ENCODE results near the gene BUD23. TPM values are rescaled to one million over a fixed set of nuclear protein-coding genes. Genes with fewer than 3 reads are reported as not detected.

The BUD23 gene
- total and polyA plus RNA-seq, 8 donors = 17.4 to 71.9 (median 44.2) TPM

GRCh38 chr7:73669288-73669701 is 14.1 kb upstream of the BUD23 start:
- peak in 1 of 2 donors; percentile 39 for DNase-seq
- WGBS, 5 donors = 68 to 82% (median 74%) methylated on average over 7 to 19 of the region's 19 CpGs
- H3K27me3 ChIP-seq = peaks cover 0 to 15% (median 5%) of the 10 kb centered on the region in 3 donors
- intact Hi-C loops (cut with DNase I; ENCODE audit: low total_unique reads) = no loop called here
- H3K4me3 ChIP-seq = peak overlapping the region in 1 of 4 donors; percentile 64
- no peaks in the 10 kb centered on the region for H3K9me3 ChIP-seq
- no peak for TF ChIP-seq POLR2A (IDR thresholded peaks at IDR 0.05)
- TF ChIP-seq, protein P1, sequence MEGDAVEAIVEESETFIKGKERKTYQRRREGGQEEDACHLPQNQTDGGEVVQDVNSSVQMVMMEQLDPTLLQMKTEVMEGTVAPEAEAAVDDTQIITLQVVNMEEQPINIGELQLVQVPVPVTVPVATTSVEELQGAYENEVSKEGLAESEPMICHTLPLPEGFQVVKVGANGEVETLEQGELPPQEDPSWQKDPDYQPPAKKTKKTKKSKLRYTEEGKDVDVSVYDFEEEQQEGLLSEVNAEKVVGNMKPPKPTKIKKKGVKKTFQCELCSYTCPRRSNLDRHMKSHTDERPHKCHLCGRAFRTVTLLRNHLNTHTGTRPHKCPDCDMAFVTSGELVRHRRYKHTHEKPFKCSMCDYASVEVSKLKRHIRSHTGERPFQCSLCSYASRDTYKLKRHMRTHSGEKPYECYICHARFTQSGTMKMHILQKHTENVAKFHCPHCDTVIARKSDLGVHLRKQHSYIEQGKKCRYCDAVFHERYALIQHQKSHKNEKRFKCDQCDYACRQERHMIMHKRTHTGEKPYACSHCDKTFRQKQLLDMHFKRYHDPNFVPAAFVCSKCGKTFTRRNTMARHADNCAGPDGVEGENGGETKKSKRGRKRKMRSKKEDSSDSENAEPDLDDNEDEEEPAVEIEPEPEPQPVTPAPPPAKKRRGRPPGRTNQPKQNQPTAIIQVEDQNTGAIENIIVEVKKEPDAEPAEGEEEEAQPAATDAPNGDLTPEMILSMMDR (IDR thresholded peaks at IDR 0.05) = no peak
- TF ChIP-seq POLR2AphosphoS5 (IDR thresholded peaks at IDR 0.05) = no peak
- no peak for TF ChIP-seq EP300 (IDR thresholded peaks at IDR 0.05)
- no peak overlapping the region for H3K27ac ChIP-seq
- H3K36me3 ChIP-seq = no peaks in the 10 kb centered on the region
- peaks cover 18 to 27% (median 22%) of the 10 kb centered on the region in 4 donors for H3K4me1 ChIP-seq

GRCh38 chr7:73669858-73670385 is 13.5 kb upstream of the BUD23 start:
- 79 to 92% (median 84%) methylated on average over 12 of the region's 12 CpGs for WGBS, 5 donors
- Histone ChIP-seq H3K36me3 (no peaks in the 10 kb centered on the region), H3K27ac (no peak overlapping the region), H3K4me1 (peaks cover 18 to 27% (median 22%) of the 10 kb centered on the region in 4 donors), H3K9me3 (no peaks in the 10 kb centered on the region), H3K27me3 (peaks cover 0 to 15% (median 5%) of the 10 kb centered on the region in 3 donors), H3K4me3 (no peak overlapping the region)
- no peak for TF ChIP-seq POLR2A (IDR thresholded peaks at IDR 0.05)
- no peak for TF ChIP-seq POLR2AphosphoS5 (IDR thresholded peaks at IDR 0.05)
- no peak for TF ChIP-seq EP300 (IDR thresholded peaks at IDR 0.05)
- TF ChIP-seq, protein P1 (IDR thresholded peaks at IDR 0.05) = no peak
- intact Hi-C loops (cut with DNase I; ENCODE audit: low total_unique reads) = no loop called here
- DNase-seq = no peak

DNA sequence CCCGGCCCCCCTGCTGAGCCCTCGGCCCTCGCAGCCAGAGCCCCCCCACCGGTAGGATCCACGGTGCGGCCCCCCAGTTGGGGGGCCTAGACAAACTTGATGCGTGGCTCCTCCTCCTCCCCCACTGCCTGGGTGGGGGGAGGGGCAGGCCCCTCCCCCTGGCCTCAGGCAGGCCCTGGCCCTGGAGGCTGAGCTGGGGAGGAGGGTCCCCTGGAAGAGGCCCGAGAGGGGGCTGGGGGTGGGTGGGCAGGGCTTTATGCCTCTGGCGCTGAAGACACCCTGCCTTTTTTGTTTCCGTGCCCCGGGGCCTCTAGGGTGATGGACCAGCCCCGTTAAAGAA is 12.1 kb upstream of the BUD23 start:
- DNase-seq = no peak
- Histone ChIP-seq H3K4me1 (peaks cover 18 to 24% (median 19%) of the 10 kb centered on the region in 4 donors), H3K4me3 (no peak overlapping the region), H3K36me3 (no peaks in the 10 kb centered on the region), H3K27me3 (peaks cover 0 to 15% (median 5%) of the 10 kb centered on the region in 3 donors), H3K9me3 (no peaks in the 10 kb centered on the region), H3K27ac (no peak overlapping the region)
- intact Hi-C loops (cut with DNase I; ENCODE audit: low total_unique reads) = no loop called here
- WGBS, 5 donors = 46 to 68% (median 50%) methylated on average over 4 to 12 of the region's 12 CpGs
- TF ChIP-seq, protein P1 (IDR thresholded peaks at IDR 0.05) = no peak
- TF ChIP-seq EP300 (IDR thresholded peaks at IDR 0.05) (no peak), POLR2A (IDR thresholded peaks at IDR 0.05) (no peak), POLR2AphosphoS5 (IDR thresholded peaks at IDR 0.05) (no peak)

GRCh38 chr7:73671857-73672445 is 11.4 kb upstream of the BUD23 start:
- WGBS, 5 donors = 90 to 94% (median 92%) methylated on average over 15 of the region's 15 CpGs
- H3K4me3 ChIP-seq = no peak overlapping the region
- intact Hi-C loops (cut with DNase I; ENCODE audit: low total_unique reads) = no loop called here

More at GRCh38 chr7:73671857-73672445, 11.4 kb upstream of the BUD23 start:
- TF ChIP-seq POLR2A (IDR thresholded peaks at IDR 0.05) (no peak), EP300 (IDR thresholded peaks at IDR 0.05) (no peak), POLR2AphosphoS5 (IDR thresholded peaks at IDR 0.05) (no peak)
- TF ChIP-seq, protein P1 (IDR thresholded peaks at IDR 0.05) = no peak
- no peaks in the 10 kb centered on the region for H3K36me3 ChIP-seq
- H3K27ac ChIP-seq = no peak overlapping the region
- peaks cover 18 to 22% (median 19%) of the 10 kb centered on the region in 4 donors for H3K4me1 ChIP-seq
- H3K9me3 ChIP-seq = no peaks in the 10 kb centered on the region
- H3K27me3 ChIP-seq = peaks cover 0 to 15% (median 5%) of the 10 kb centered on the region in 3 donors
- DNase-seq = no peak

Measured in stomach (tissue), 9 donors.